ENCODE measurements around the gene DTWD2.
A peak's percentile ranks its signal among the peaks of the same experiment; 100 is the strongest.
"Not testable (repeated sequence)": the region's sequence is repeated elsewhere in the genome, so short reads cannot be mapped to it uniquely, and the experiment has no call there.

The DTWD2 gene

GRCh38 chr5:118857700-118858099 is 130.6 kb downstream of the DTWD2 start:
- DNase-seq, result no peak

DNA sequence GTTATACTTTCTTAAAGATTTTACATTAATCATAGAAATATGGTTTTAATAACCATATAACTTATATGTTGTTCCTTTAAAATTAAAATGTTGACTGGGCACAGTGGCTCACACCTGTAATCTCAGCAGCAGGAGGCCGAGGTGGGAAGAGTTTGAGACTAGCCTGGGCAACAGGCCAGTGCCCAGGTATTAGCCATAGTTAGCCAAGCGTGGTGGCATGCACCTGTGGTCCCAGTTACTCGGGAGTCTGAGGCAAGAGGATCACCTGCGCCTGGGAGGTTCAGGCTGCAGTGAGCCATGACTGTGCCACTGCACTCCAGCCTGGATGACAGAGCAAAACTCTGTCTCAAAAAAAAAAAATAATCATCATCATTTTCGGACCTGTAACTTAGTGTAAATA is 133.5 kb downstream of the DTWD2 start:
- DNase-seq, result no peak

DNA sequence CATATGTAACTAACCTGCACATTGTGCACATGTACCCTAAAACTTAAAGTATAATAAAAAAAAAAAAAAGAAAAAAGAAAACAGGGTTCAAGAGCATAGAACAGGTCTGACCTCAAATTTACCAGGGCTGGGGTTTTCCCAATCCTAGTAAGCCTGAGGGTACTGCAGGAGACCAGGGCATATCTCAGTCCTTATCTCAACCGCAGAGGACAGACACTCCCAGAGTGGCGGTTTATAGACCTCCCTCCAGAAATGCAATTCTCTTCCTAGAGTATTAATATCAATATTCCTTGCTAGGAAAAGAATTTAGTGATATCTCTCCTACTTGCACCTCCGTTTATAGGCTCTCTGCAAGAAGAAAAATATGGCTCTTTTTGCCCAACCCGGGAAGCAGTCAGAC is 136.6 kb downstream of the DTWD2 start:
- not testable (repeated sequence) for DNase-seq

DNA sequence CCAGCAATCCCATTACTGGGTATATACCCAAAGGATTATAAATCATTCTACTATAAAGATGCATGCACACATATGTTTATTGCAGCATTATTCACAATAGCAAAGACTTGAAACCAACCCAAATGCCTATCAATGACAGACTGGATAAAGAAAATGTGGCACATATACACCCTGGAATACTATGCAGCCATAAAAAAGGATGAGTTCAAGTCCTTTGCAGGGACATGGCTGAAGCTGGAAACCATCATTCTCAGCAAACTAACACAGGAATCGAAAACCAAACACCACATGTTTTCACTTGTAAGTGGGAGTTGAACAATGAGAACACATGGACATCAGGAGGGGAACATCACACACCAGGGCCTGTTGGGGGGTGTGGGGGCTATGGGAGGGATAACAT is 138.8 kb downstream of the DTWD2 start:
- DNase-seq, result not testable (repeated sequence)

- no peak for DNase-seq
Measured at GRCh38 chr5:118844351-118844750, 144.0 kb downstream of the DTWD2 start.

- no peak for DNase-seq
Measured at GRCh38 chr5:118834710-118835109, 153.6 kb downstream of the DTWD2 start.

DNA sequence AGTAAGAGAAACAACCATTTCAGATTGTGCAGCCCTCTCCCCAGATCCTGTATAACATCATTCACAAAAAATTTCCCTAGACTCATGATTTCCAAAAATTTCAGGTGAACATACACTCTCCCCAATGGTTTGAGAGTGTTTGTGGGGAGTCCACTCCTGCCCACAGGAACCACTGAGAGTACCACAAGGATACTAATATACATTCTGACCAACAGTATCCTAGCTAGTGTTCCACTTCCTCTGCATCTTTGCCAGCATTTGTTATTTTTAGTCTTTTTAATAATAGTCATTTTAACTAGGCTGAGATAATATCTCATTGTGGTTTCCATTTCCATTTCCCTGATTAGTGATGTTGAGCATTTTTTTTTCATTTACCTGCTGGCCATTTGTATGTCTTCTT is 155.4 kb downstream of the DTWD2 start:
- no peak for DNase-seq

- no peak for DNase-seq
Measured at GRCh38 chr5:118825226-118825625, 163.1 kb downstream of the DTWD2 start.

DNA sequence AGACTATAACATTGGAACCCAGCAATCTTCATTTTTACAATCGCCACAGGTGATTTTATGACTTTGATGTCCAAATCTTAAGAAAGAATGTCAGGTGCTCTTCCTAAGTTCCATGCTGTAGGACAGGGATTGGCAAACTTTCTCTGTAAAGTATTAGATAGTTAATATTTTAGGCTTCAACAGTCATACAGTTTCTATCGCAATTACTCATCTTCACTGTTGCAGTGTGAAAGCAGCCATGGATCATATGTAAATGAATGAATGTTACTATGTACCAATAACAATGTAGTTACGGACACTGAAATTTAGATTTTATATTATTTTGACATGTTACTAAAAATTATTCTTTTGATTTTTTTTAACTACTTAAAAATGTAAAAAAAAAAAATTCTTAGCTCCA is 169.7 kb downstream of the DTWD2 start:
- no peak for DNase-seq

- DNase-seq, result no peak
Measured at GRCh38 chr5:118808441-118808840, 179.9 kb downstream of the DTWD2 start.

DNA sequence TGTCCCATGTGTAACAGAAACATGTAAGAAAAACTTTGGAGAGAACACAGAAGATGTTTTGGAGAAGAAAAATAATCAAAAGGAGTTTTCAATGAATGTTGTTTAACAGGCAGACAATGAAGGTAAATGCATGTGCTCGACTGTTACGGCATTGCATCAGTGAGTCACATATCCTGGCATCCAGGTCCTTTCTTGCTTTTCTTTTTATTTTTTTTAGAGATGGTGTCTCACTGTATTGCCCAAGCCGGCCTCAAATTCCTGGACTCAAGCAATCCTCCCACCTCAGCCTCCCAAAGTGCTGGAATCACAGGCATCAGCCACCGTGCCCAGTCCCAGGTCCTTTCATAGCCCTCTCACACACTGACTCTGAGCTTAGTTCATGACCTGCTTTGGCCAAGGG is 181.8 kb downstream of the DTWD2 start:
- DNase-seq, result no peak

DNA sequence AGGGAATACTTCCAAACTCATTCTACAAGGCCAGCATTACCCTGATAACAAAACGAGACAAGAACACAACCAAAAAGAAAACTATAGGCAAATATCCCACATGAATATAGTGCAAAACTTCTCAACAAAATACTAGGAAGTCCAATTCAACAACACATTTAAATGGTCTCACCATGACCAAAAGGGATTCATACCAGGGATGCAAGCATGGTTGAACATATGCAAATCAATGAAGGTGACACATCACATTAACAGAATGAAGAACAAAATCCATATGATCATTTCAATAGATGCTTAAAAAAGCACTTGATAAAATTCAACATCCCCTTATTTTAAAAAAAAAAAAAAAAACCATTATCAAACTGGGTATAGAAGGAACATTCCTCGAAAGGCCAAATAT is 186.0 kb downstream of the DTWD2 start:
- DNase-seq, result no peak

GRCh38 chr5:118796081-118796480 is 192.3 kb downstream of the DTWD2 start:
- no peak for DNase-seq

DNA sequence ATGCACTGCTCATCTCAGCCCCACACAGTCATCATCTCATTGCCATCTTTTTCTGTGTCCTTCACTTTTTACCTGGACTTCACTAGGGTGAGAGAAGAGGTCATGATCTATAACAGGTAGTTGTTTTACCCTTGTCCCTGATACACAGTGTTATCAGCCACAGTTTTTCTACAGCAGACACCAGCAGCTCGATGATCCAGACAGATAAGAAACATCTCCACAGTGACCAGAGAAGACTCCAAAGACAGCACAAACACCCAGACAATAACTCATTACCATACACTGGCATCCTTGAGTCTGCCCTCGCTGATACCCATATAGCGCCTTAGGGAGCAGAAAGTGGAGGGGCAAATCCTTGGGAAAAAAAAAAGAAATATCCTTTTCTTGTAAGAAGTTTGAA is 194.1 kb downstream of the DTWD2 start:
- no peak for DNase-seq

DNA sequence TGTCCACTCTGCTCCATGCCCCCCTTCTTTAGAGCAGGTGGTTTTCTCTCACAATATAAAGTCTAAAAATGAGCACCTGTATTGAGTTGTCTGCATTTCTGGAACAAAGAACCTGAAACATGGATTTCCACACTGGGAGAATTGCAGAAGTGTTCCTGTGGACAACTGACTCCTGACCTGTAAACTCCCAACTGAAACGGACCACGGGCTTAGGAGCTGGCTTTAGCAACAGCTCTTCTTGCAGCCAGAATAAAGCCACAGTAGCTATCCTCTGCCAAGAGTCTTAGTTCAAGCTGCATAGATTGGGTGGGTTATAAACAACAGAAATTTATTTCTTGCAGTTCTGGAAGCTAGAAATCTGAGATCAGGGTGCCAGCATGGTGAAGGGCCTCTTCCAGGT is 194.7 kb downstream of the DTWD2 start:
- DNase-seq, result no peak

GRCh38 chr5:118793091-118793490 is 195.3 kb downstream of the DTWD2 start:
- no peak for DNase-seq

- DNase-seq, result peak; percentile 36
Measured at GRCh38 chr5:118791926-118792734, 196.2 kb downstream of the DTWD2 start.

GRCh38 chr5:118789366-118789765 is 199.0 kb downstream of the DTWD2 start:
- DNase-seq, result no peak

GRCh38 chr5:118788351-118788750 is 200.0 kb downstream of the DTWD2 start:
- no peak for DNase-seq

Measured in NCI-H1694 (cell line).